Measurements from ENCODE around the gene DPP6. TPM values are rescaled to one million over a fixed set of nuclear protein-coding genes. Genes with fewer than 3 reads are reported as not detected.

The DPP6 gene
- polyA plus RNA-seq, 10 donors: 2.7 to 7.9 (median 4.9) TPM

DNA sequence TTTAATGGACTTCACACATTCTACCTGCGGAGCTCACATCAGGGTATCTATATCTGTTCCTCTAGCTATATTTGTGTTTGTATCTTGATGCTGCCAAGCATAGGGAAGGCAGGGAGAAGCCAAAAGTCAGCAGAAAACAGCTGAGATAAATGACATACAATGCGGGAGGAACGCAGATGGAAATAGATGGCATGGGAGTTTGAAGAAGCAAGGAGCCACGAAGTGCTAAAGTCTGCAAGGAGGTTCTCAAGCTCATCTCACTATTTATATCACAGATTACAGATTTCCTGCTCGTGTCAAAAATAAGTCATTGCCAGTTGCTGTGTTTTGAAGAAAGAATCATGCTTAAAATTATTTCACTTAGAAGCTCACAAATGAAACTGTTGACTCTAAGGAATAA, 180.5 kb downstream of the DPP6 start:
- no peak for DNase-seq

DNA sequence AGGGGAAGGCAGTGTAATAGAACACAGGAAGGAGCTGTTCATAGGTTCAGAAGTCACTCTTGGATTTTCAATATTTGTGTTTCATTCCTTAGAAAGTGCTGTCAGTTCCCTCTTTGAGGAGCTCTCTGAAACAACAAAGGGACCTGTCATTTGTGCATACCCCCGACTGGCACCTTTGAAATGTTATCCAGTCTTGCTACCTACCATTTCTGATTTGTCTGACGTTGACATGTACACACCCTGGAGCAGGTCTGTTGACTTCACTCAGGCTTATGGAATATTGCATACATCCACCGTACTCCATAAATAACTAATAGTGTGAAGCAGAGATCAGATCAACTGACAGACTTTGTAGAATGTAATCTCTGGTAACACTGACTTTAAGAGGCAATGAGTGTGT, 189.8 kb downstream of the DPP6 start:
- no peak for DNase-seq

DNA sequence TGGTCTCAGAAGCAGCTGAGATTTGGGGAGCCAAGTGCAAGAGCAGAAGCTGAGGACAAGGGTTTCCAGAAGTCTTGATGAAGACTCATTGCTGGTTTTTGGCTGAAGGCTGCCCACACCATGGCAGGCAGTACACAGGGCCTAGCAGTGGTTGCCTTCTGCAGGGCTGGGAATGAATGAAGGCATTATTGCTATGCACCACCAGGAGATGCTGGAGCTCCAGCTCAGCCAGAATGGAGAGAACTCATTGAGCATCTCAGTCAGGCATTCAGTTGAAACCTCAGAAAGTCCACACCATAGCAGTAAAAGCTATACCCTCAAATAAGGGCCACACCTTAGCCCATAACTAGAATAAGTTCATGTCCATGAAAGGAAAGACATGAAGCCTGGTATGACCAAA, 190.5 kb downstream of the DPP6 start:
- no peak for DNase-seq

- DNase-seq: no peak
These were observed 199.8 kb downstream of the DPP6 start for GRCh38 chr7:154252046-154252445.

DNA sequence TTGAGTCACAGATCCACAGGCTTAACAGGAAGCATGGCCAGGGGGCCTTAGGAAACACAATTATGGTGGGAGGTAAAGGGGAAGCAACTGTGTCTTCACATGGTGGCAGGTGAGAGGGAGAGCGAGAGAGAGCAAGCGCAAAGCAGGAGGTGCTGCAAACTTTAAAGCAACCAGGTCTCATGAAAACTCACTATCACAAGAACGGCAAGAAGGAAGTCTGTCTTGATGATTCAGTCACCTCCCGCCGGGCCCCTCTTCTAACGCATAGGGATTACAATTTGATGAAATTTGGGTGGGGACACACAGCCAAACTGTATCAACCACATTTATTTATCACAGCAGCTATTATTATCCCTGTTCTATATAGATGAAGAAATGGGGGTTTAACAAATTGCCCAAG, 201.6 kb downstream of the DPP6 start:
- no peak for DNase-seq

- no peak for DNase-seq
These were observed 203.1 kb downstream of the DPP6 start for GRCh38 chr7:154255324-154255723.

DNA sequence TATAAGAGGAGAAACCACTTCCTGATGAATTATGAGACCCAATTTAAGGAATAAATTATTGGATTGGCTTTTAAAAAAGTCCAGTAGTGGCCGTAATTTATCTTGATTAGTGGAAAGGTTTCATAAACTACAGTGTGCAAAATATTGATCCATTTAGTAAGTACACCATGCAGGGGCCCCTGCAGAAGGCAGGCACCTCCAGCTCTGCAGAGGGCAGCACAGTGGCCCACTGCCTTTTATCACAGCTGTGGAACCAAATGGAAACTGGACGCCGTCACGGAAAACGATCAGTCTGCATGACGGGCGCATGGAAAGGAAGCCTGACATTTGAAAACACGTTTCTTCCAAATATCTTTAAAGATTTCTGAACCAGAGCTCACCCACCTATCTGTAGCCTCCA, 204.0 kb downstream of the DPP6 start:
- DNase-seq: no peak

DNA sequence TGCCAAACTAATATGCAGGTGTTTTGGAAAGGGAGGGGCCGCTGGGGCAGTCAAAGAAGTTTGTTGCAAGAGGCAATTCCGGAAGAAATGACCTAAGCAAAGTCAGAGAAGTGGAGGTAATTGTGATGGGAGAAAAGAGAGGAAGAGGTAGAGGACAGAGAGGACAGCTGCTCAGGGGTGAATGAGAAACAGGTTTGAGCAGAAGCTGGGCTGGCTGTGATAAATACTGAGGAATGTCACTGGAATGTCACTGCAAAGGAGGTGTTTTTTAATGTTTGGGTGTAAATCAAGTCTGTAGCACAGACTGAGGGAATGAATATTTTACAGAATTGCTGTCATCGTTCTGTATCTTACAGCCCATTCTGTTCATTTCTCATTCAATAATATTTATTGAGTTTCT, 207.2 kb downstream of the DPP6 start:
- DNase-seq: no peak

DNA sequence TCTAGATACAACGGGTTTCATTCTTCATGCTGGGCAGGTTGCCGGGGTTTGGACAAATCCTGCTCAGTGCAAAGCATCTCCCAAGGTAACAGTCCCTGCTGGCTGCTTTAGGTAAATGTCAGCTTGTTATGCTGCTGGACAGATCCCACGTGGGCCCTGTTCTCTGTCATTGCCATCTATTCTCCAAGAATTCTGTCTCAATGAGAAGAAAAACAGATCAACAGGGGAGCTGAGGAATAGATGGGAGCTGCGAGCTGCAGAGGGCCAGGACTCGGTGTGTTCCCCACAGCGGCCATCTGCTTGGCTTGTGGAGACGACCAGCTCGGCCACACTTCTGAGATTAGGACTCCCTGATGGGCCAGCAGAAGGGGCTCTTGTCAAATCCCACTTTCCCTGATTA, 235.2 kb downstream of the DPP6 start:
- no peak for DNase-seq

GRCh38 chr7:154289119-154289518, 236.9 kb downstream of the DPP6 start:
- no peak for DNase-seq

DNA sequence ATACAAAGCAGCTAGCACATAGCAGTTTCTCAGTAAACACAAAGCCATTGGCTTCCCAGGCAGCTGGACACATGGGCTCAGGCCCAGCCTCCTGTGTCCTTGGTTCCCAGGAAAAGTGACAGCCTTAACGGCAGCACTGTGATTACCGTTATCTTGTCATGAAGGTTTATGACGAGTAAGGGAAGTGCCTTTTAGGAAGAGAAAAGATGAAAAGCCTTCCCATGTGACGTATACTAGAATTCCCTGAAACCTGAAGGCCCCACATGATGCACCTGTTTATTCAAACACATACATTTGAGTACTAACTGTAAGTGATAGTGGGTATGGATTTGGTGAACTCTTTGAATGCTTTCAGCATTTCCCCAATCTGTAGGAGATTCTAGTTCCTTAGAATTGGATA, 244.2 kb downstream of the DPP6 start:
- no peak for DNase-seq

DNA sequence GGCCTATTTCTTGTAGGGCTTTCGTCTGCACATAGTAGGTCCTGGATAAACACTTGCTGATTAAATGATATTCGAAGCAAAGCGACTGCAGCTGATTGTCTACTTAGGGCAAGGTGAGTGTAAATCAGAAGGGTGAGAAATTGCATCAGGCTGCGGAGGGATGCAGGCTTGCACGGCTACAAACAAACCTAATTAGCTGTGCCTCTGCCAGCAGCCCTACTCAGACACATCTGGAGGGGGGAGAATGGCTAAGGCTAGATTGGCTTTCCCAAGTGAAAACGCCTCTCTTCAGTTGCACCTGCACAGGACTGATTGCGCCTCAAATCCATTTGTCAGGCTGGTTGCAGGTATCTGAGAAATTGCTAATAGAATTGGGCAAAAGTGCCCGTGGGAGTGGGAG, 247.5 kb downstream of the DPP6 start:
- no peak for DNase-seq

DNA sequence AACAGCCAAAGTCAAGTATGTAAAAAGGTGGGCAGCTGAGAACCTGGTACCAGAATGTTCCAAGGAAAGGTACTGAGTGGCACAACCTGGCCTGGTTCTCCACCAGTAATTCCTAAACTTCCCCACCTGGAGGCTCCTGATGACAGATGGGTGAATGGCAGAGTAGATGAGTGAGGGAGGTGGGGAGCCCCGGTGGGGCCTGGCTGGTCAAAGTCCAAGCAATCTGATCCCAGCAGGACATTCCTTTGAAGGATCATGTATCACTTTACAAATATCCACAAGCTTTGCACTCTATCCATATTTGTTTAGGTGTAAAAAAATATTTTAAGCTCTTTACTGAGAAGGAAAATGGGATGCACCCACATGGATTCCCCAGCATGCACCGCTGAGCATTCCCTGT, 250.2 kb downstream of the DPP6 start:
- no peak for DNase-seq

- peak in 1 of 3 donors; percentile 2 for DNase-seq
These were observed 252.0 kb downstream of the DPP6 start for GRCh38 chr7:154304231-154304630.

- peak in 1 of 3 donors; percentile 7 for DNase-seq
These were observed 252.8 kb downstream of the DPP6 start for GRCh38 chr7:154304740-154305700.

DNA sequence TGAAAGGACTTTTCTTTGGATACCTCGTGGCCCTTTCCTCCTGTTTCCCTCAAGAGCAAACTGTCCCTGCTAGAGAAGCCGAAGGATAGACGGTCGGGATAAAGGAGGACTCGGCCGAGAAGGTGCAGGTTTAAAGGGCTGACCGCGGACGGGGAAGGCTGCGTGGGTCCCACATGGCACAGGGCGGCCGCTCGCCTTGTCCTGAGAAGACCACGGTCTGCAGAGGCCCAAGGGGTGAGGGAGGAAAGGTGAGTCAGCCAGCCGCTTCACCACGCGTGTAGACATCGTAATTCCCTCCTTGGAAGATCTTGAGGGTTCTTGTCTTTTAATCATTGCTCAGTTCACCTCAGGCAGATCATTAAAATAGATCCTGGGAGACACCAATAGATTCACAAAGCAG, 253.8 kb downstream of the DPP6 start:
- no peak for DNase-seq

DNA sequence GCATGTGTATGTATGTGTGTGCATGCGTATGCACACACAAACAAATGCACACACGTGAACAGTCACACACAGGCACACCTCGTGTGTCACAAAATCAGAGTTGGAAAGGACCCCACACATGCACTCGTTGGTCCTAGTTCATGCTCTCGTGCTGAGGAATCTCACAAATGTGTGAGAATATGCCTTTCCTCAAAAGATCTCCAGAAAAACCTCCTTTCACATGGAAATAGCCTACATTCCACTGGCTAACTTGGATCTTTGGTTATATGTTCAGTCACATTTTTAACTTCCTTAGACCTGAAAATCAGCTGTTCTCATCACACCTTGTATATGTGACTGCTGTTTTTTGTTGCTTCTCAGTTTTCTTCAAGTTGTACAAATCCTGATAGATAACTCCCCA, 256.7 kb downstream of the DPP6 start:
- no peak for DNase-seq

DNA sequence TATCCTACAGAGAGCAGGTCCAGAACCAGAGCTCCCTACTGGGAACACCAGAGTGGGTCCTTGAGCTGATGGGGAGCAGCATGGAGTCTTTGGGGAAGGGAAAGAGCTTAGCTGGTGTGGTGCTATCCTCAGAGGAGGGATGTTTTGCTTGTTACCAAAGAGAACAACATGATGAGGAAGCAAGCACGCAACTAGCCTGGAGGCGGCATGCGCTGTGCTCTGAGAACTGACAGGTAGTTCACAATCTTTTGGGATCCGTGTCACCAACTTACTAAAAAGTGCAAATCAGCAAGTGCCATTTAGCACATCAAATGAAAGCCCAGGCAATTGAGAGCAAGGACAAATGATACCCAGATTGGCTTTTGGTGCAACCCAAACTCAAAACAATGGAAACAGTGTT, 257.9 kb downstream of the DPP6 start:
- no peak for DNase-seq

DNA sequence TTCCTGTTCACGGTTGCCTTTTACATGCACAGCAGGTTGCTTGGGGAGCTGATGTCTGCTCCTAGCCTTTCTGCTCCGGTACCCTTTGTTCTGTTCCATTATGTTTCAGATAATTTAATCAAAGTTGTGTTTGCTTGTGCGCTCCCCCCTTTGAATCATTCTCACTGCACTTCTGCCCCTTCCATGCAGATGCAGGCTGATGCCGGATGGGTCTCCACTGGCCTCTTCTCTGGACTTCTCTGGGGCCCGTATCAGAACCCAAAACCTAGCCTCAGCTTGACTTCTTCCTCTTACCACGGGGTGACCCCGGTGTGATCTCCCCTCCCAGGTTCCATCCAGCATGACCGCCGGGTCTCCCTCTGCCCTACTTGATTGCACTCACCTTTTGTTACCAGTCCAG, 272.0 kb downstream of the DPP6 start:
- DNase-seq: no peak

DNA sequence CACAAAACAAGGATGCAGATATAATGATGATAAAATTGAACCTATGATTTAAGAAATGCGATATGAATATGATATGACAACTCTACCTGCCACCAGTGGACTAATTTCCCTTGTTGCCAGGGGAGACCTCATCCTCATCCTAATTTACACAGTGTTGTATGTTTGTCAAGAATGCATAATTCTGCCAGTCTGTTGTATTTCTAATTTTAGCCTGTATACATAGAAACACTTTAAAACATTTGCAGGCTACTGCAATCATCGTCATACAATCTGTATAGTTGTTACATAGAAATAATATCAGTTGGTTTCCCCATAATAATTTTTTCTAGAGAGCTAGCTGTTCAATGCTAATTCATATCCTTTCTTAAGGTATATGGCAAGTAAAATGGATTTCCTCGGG, 274.2 kb downstream of the DPP6 start:
- DNase-seq: no peak

GRCh38 chr7:154330318-154330717, 278.1 kb downstream of the DPP6 start:
- DNase-seq: no peak

DNA sequence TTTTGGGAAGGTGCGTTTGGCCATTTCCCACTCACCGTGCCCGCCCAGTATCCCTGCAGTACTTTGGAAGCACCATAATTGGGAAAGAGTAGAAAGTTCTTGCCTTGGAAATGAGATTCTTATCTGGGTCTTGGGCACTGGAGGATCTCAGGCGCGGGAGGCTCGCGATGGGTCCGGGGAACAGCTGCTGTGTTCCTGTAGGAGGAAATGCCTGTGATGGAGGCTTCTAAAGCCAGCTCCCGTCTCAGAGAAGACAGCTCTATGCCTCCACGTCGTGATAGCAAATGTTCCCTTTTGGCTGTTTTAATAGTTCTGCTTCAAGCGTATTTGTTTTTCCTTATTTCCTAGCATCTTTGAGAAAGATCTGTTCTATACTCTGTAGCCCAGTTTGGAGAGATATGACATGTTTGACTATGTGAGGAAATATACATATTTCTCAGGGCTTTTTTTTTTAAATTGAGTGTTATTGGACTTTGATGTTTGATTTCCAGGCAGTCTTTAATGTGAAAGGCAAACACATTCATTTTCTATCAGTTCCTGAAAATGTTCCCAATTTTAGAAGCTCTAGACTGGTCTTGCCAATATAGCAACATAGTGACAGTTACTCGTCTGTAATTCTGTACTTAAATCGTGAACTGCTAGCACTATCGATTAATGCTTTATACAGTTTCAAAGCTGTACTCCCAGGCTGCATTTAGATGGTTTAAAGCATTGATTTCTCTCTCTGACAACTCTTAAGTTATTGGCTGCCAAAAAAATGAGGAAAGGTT, 280.8 kb downstream of the DPP6 start:
- no peak for DNase-seq

DNA sequence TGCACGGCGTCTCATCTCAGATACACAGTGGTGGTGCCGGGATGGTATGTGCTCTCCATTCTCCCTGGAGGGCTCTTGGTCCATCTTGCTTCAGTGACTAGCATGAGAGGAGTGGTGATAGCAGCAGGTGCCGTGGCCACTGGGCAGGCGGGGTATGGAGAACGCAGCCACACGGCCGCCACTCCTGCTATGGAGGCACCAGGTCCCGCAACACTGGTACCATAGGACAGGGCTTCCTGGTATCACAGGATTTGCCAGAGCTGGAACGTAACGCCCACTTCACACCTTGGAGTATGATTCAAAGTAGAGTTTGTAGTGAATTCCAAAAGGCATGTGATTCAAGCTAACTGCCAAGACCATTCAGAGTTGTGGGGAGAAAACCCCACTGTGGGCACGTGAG, 284.1 kb downstream of the DPP6 start:
- DNase-seq: no peak

All from muscle of back (tissue), 11 donors.